Measurements from ENCODE around the gene POTEB3.
"Not testable (repeated sequence)": the region's sequence is repeated elsewhere in the genome, so short reads cannot be mapped to it uniquely, and the experiment has no call there.

The POTEB3 gene

GRCh38 chr15:21440399-21440798 is at the start of gene POTEB3:
TSS of gene POTEB3 (minus strand) at chr15:21440499. CDS start at chr15:21440011, 488 bp downstream.
- POLR2A ChIA-PET, result not testable (repeated sequence)

DNA sequence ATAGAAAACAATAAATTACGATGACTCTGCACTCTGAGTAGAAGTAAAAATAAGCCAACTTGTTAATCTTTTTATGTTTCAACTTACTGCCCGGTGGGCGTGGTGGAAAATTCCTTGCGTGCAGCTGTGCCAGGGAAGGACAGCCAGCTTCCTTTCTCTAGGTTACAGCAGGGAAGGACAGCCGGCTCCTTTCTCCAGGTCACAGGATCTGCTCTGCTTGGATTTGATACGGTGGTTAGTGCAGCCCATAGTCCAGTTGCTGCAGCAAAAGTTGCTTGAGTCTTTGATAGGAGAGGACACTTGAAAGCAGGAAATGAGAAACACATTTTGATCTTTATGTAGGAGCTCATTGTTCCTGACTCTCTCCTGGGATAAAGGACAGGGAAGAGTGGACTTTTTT is 13.4 kb upstream of the POTEB3 start:
- CTCF ChIA-PET; POLR2A ChIA-PET; DNase-seq (ENCODE audit: extremely low spot score): not testable (repeated sequence)

More at GRCh38 chr15:21440399-21440798, at the start of gene POTEB3:
- DNase-seq (ENCODE audit: extremely low spot score); CTCF ChIA-PET: not testable (repeated sequence)

DNA sequence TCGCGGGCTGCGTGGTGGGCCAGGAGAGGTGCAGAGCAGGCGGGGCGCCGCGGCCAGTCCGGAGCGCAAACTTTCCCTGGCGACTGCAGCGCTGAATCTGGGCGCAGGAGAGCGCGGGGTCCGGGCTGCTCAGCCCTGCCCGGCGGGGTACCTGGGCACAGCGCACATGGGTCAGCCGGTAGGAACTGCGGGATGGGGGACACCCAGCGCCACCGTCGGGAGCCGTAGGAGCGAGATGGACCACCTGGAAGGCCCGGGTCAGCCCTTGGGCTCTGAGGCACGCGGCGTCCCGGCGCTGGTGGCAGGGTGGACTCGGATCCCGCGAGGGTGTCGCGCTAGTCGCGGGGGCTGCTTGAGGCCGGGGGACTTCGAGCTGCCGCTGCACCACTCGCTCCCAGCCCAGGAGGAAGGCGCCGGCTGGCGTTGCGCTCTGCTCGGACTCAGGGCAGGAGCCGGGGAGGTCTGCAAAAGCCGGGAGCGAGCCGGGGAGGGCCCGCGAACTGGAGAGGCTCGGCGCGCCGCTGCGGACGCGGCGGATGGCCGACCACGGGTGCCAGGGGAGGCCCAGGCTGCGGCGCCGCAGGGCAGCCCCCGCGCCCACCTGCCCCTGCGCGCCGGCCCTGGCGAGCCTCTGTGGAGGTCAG is 11.7 kb upstream of the POTEB3 start:
- CTCF ChIA-PET; POLR2A ChIA-PET; DNase-seq (ENCODE audit: extremely low spot score): not testable (repeated sequence)

GRCh38 chr15:21451487-21451886 is 11.2 kb upstream of the POTEB3 start:
- CTCF ChIA-PET; POLR2A ChIA-PET; DNase-seq (ENCODE audit: extremely low spot score): not testable (repeated sequence)

GRCh38 chr15:21407366-21407765 is 32.9 kb downstream of the POTEB3 start:
- DNase-seq (ENCODE audit: extremely low spot score); CTCF ChIA-PET; POLR2A ChIA-PET: not testable (repeated sequence)

DNA sequence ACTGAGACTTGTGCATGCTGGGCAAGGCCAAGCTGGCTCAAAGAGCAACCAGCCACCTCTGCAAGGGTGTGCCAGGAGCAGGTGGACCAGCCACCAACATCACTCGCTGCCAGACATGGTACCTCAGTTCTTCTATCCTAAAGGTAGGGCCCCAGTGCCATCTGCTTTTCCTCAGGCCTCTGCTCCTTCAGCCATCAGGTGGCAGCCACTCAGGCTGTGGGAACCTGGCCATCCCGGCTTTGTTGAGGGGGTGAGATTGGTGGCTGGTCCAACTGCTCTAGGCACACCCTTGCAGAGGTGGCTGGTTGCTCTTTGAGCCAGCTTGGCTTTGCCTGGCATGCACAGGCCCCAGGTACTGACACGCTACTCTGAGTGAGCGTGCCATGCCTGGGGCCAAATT is 38.8 kb downstream of the POTEB3 start:
- POLR2A ChIA-PET; DNase-seq (ENCODE audit: extremely low spot score): not testable (repeated sequence)

DNA sequence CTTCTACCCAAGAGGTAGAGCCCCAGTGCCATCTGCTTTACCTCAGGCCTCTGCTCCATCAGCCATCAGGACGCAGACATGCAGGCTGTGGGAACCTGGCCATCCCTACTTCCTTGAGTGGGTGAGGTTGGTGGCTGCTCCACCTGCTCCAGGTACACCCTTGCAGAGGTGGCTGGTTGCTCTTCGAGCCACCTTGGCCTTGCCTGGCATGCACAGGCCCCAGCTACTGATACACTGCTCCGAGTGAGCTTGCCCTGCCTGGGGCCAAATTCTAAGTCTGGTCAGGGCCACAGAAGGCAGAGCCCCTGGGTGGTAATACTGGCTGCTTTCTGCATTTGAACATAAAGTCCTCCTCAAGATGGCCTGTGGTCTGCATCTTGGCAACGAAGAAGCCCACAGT is 41.2 kb downstream of the POTEB3 start:
- POLR2A ChIA-PET; DNase-seq (ENCODE audit: extremely low spot score); CTCF ChIA-PET: not testable (repeated sequence)

More for the DNA sequence above, 38.8 kb downstream of the POTEB3 start:
- CTCF ChIA-PET, result not testable (repeated sequence)

DNA sequence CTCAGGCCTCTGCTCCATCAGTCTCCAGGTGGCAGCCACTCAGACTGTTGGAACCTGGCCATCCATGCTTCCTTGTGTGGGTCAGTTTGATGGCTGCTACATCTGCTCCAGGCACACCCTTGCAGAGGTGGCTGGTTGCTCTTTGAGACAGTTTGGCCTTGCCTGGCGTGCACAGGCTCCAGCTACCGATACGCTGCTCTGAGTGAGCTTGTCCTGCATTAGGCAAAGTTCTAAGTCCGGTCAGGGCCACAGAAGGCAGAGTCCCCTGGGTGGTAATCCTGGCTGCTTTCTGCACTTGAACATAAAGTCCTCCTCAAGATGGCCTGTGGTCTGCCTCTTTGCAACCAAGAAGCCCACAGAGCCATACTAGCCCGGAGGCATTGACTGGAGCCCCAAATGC is 41.8 kb downstream of the POTEB3 start:
- DNase-seq (ENCODE audit: extremely low spot score); POLR2A ChIA-PET; CTCF ChIA-PET: not testable (repeated sequence)

DNA sequence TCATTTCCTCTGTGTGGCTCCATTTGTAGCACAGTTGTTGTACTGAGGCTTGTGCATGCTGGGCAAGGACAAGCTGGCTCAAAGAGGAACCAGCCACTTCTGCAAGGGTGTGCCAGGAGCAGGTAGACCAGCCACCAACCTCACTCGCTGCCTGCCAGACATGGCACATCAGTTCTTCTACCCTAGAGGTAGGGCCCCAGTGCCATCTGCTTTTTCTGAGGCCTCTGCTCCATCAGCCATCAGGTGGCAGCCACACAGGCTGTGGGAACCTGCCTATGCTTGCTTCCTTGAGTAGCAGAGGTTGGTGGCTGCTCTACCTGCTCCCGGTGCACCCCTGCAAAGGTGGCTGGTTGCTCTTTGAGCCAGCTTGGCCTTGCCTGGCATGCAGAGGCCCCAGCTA is 42.6 kb downstream of the POTEB3 start:
- DNase-seq (ENCODE audit: extremely low spot score); CTCF ChIA-PET; POLR2A ChIA-PET: not testable (repeated sequence)

- DNase-seq (ENCODE audit: extremely low spot score); POLR2A ChIA-PET; CTCF ChIA-PET: not testable (repeated sequence)
These were observed 43.1 kb downstream of the POTEB3 start for GRCh38 chr15:21397186-21397585.

GRCh38 chr15:21385961-21386360 is 54.3 kb downstream of the POTEB3 start:
- CTCF ChIA-PET; DNase-seq (ENCODE audit: extremely low spot score); POLR2A ChIA-PET: not testable (repeated sequence)

DNA sequence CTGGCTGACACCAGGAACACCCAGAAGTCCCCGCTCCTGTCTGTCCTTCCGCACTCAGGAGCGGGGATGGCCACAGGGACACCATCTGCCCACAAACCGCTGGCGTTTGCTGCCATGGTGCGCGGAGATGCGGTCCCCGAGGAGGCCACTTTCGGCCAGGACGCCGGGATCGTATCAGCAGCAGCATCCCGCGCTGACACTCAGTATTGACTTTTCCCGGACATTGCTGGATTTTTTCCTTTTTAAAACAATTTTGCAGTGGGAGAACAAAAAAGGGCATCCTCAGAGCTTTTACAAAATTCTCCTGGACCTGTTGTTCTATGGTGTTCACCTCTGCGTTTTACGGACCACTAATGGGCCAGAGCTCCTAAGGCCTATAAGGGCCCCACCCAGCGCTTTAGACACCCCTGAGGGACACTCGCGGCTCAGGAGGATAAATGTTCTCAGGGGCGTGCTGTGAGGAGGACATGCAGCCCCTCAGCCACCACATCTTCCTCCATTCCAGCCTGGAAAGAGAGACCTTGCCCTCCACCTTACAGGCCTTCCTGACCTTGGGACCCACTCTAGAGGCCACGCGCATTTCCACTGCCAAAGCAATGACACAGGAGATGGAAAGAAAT is 56.3 kb downstream of the POTEB3 start:
- POLR2A ChIA-PET, result not testable (repeated sequence)

GRCh38 chr15:21373682-21374081 is 66.6 kb downstream of the POTEB3 start:
- DNase-seq (ENCODE audit: extremely low spot score); CTCF ChIA-PET; POLR2A ChIA-PET: not testable (repeated sequence)

More for the DNA sequence above, 56.3 kb downstream of the POTEB3 start:
- DNase-seq (ENCODE audit: extremely low spot score); CTCF ChIA-PET: not testable (repeated sequence)

- DNase-seq (ENCODE audit: extremely low spot score); POLR2A ChIA-PET; CTCF ChIA-PET: not testable (repeated sequence)
These were observed 71.1 kb downstream of the POTEB3 start for GRCh38 chr15:21369177-21369576.

- POLR2A ChIA-PET; DNase-seq (ENCODE audit: extremely low spot score); CTCF ChIA-PET: not testable (repeated sequence)
These were observed 71.7 kb downstream of the POTEB3 start for GRCh38 chr15:21368625-21369024.

All from GM10248 (cell line).